CD4-positive, alpha-beta T cell treated with Interleukin-6 for 4 hours (primary cell): Measurements from ENCODE around the gene PLPP1.

ENCODE experiments used
- DNase-seq: peaks from one replicate; pipeline ENCODE4 v3.0.0-alpha.2; 2020; ENCODE audit warnings: mixed read lengths

The PLPP1 gene

DNA sequence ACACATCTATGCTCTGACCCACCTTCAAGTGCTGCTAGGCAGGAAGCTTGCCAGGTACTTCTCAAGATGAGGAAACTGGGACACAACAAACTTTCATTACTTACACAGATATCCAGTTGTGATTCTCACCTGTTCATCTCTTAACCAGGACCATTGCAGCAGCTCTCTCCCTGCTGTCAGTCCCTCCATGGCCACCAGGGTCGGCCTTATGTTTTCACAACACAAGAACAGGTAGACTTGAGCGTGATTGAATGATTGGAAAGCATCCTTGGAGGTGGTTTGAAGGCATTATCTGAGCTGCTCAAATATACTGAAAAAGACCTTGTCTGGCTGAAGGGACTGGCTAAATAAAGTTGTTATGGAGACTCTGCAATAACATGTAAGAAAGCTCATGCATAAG, 132.6 kb downstream of the PLPP1 start:
- DNase-seq: no peak

DNA sequence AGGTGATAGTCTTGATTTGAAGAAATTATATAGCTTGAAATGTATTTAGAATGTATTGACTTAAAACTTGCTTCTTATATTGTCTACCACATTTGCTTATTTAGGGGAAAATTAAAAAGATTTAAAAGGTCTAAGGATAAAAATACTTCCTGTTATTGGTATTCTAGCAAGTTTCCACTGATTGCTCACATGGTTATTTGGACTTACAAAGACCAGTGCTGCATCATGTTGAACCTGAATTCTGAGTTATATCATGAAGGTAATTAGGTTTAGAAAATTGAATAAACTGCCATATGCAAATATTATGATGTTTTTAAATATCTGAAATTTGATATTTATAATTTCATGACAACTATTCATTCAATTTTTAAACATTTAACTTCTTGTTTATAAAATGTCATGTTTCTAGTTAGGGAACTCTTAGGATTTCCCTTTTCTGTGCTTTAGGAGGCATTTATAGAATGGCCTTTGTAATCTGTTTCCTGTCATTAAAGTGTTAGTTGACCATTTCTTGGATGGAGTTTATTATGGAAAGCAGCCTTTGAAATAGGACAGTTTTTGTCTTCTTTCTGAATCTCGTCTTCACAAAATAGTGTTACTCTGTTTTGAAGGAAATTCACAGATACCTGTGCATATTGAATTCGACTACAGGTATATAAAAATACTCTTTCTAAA, 141.1 kb downstream of the PLPP1 start:
- no peak for DNase-seq

DNA sequence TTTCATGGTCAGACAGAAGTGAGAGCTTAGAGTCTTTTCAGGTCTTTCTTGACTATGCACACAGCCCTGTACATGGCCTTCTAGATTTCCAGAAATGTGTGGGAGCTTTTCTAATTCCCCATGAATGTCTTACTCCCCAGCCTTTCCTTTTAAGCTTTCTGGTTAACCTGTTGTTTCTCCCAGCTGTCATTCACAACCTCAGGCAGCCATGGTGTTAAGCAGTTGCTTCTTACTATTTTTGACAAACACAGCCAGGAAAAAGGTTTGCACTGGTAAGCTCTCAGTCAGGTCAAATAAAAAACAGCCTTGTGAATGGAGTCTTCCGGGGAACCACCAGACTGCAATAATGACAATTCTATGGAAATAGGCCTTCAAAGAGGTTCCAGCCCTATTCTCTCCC, 142.1 kb downstream of the PLPP1 start:
- no peak for DNase-seq

DNA sequence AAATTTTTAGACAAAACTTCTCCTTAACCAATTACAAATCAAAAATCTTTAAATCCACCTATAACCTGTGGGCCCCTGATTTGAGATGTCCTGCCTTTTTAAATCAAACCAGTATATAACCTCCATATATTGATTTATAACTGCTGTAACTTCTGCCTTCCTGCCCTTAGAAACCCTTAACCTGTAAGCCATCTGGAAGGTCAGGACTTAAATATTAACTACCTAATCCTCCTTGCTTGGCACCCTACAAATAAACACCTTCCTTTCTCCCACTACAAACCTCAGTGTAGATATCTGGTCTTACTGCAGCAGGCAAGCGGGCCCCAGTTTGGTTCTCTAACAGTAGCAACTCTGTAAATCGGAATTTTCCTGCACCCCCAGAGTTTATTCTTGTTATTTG, 143.1 kb downstream of the PLPP1 start:
- no peak for DNase-seq

DNA sequence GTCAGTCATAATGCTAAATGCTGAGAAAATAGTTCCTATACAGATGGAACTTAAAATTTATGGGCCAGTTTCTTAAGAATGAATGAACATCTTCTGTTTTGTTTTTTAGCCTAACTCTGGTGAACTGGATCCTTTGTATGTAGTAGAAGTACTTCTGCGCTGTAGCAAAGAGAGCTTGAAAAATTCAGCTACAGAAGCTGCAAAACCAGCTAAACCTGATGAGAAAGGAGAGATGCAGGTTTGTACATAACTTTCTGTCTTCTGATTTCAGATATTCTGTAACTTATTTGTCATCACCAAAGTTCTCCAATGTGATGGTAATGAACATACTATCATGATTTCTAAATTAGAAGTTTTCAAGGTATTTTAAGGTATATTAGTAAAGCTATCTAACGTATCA, 146.9 kb downstream of the PLPP1 start:
- DNase-seq: no peak

DNA sequence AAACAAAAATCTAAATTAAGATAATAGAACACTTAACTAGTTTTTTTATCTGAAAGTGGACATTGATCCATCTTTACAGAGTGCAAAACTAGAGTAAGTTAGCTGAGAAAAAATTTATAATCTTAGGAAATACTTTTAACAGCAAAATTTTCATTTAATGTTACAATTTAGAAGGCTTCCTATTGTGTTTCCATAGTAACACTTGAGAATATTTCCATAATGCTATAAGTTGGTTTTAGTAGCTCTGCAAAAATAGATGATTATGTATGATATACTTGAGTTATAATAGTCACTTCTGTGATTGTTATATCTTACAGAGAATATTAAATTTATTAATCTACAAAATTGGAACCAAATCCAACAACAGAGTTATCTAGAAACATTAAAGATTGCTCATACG, 148.4 kb downstream of the PLPP1 start:
- no peak for DNase-seq

DNA sequence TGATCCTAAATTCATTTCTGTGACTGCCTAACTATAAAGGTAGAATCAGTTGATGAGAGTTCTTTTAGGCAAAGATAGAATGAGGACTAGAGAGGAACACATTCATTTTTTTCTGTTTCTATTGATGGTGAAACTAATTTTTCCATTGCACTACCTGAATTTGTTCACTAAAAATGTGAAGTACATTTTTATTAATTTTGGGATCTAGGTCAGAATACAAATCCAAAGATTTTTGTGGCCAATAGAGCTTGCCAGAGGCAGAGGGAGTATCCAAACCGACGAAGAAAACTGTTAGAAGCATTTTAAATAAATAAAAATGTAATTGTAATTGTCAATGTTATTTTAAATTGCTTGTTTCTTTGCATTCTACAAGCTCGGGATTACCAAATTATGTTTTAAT, 148.9 kb downstream of the PLPP1 start:
- DNase-seq: no peak

DNA sequence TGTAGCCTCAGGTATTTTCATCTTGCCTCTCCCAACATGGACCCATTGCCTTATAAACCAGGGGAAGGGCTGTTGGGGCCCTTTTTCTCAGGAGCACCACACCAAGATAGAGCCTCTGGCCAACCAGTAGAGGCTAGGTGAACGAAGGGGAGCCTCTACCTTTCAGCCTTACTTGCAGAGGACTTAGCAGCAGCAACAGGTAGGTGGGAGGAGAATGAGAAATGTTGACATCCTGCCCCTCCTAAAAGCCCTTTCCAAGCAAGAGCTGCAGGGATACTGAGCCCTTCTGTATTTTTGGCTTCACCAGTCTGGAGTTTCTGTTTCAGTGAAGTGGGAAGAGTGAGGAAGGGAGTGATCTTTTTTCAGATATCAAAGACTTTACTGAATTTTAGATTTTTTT, 149.5 kb downstream of the PLPP1 start:
- DNase-seq: no peak

DNA sequence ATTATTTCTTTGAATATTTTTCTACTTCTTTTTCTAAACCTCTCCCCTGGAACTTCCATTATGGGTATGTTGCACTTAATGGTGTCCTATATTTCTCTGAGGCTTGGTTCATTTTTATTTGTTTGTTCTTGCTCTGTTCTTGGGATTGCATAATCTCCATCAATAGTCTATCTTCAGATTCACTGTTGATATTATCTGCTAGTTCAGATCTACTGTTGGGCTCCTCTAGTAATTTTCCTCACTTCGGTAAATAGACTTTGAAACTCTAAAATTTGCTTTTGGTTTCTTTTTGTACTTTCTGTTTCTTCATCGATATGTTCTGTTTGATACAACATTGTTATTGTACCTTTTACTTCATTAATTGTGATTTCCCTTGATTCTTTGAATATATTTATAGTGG, 150.7 kb downstream of the PLPP1 start:
- no peak for DNase-seq

DNA sequence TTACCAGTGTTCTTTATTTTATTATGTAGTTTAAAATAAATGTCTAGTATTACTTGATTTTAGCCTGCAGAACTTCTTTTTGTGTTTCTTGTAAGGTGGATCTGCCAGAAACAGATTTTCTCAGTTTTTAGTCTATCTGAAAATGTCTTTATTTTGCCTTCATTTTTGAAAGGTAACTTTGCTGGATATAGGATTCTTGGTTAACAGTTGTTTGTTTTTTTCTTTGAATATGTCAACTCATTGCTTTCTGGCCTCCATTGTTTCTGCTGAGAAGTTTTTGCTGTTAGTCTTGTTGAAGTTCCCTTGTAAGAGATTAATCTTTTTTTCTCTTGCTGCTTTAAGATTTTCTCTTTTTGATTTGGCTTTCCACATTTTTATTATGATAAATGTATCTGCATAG, 151.5 kb downstream of the PLPP1 start:
- no peak for DNase-seq

DNA sequence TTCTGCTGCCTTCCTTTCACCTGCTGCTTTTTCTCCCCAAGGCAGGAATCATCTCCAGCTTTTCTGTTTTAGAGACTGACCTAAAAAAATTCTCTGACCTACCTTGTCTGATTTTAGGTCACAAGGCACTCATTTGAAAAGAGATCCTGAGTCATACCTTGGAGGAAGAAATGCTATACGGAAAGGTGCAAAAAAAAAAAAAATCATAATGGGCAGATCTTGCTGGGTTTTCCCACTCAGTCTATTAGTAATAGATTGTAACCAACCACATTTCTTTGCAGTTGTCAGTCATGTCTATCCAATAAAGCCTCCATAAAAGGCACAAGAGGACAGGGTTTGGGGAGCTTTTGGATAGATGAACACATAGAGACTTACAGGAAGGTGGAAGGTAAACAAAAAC, 157.0 kb downstream of the PLPP1 start:
- DNase-seq: no peak
